Mesenchymal stem cell (in vitro differentiated cells and primary cell): ENCODE measurements around the gene SPTSSA.

Experiments
- DNase-seq: peaks from one replicate; pipeline ENCODE4 v3.0.0-alpha.2; 2013
- H2AFZ ChIP-seq: one replicate; pipeline ENCODE4 v1.6.1; 2013; ENCODE audit warnings: low read depth, mild to moderate bottlenecking, control low read depth, inconsistent platforms, low read length, moderate library complexity
- H2AK5ac ChIP-seq: 2 replicates; pipeline ENCODE4 v1.6.1; 2013; ENCODE audit warnings: low read length, moderate library complexity, mild to moderate bottlenecking, inconsistent platforms; ENCODE audit not compliant: severe bottlenecking
- H2BK120ac ChIP-seq: one replicate; pipeline ENCODE4 v1.6.1; 2013; ENCODE audit warnings: low read depth, mild to moderate bottlenecking, inconsistent platforms, low read length, moderate library complexity
- H2BK12ac ChIP-seq, 2 experiments: one replicate each; pipeline ENCODE4 v1.6.1; 2013; ENCODE audit warnings: inconsistent platforms in 2 of 2, low read length in 2 of 2, mild to moderate bottlenecking in 2 of 2, moderate library complexity in 2 of 2, control low read depth in 1 of 2
- H2BK15ac ChIP-seq: one replicate; pipeline ENCODE4 v1.6.1; 2013; ENCODE audit warnings: mild to moderate bottlenecking, low read depth, inconsistent platforms; ENCODE audit not compliant: poor library complexity, severe bottlenecking
- H2BK5ac ChIP-seq: 2 replicates; pipeline ENCODE4 v1.6.1; 2013; ENCODE audit warnings: low read depth, mild to moderate bottlenecking, low read length, control low read depth, inconsistent platforms; ENCODE audit not compliant: poor library complexity, severe bottlenecking
- H3K14ac ChIP-seq, 2 experiments: one replicate each; pipeline ENCODE4 v1.6.1; 2013; ENCODE audit warnings: inconsistent platforms in 2 of 2, low read length in 2 of 2, control low read depth in 1 of 2, mild to moderate bottlenecking in 1 of 2, moderate library complexity in 1 of 2
- H3K18ac ChIP-seq, 2 experiments: one replicate each; pipeline ENCODE4 v1.6.1; 2013; ENCODE audit warnings: inconsistent platforms in 2 of 2, low read length in 2 of 2, control low read depth in 1 of 2, low read depth in 1 of 2, mild to moderate bottlenecking in 1 of 2
- H3K23ac ChIP-seq, 2 experiments: one replicate each; pipeline ENCODE4 v1.6.1; 2013; ENCODE audit warnings: inconsistent platforms in 2 of 2, low read length in 2 of 2, mild to moderate bottlenecking in 2 of 2, moderate library complexity in 2 of 2, control low read depth in 1 of 2
- H3K27ac ChIP-seq: 2 replicates; pipeline ENCODE4 v1.5.1; 2013; ENCODE audit warnings: mild to moderate bottlenecking, moderate library complexity, low read length, control low read depth, inconsistent platforms; ENCODE audit not compliant: poor library complexity, severe bottlenecking
- H3K27me3 ChIP-seq, 2 experiments: 2 replicates each; pipeline versions ENCODE4 v1.6.1 to v1.7.0; 2013; ENCODE audit warnings: low read length in 2 of 2, mild to moderate bottlenecking in 2 of 2, moderate library complexity in 2 of 2, control low read depth in 1 of 2, inconsistent platforms in 1 of 2; ENCODE audit not compliant: control insufficient read depth in 1 of 2, insufficient read depth in 1 of 2
- H3K36me3 ChIP-seq, 2 experiments: 2 replicates each; pipeline versions ENCODE4 v1.6.1 to v1.7.0; 2013; ENCODE audit warnings: low read length in 2 of 2, control low read depth in 1 of 2, inconsistent platforms in 1 of 2, low read depth in 1 of 2, mild to moderate bottlenecking in 1 of 2; ENCODE audit not compliant: insufficient read depth in 2 of 2, control insufficient read depth in 1 of 2
- H3K4ac ChIP-seq, 2 experiments: one replicate each; pipeline ENCODE4 v1.6.1; 2013; ENCODE audit warnings: inconsistent platforms in 2 of 2, low read length in 2 of 2, mild to moderate bottlenecking in 2 of 2, moderate library complexity in 2 of 2, control low read depth in 1 of 2, low read depth in 1 of 2
- H3K4me1 ChIP-seq: 2 replicates; pipeline ENCODE4 v1.6.1; 2013; ENCODE audit warnings: low read depth, low read length, control low read depth; ENCODE audit not compliant: control insufficient read depth, insufficient read depth
- H3K4me2 ChIP-seq: 2 replicates; pipeline ENCODE4 v1.6.1; 2013; ENCODE audit warnings: low read length, mild to moderate bottlenecking, inconsistent platforms; ENCODE audit not compliant: poor library complexity, severe bottlenecking
- H3K4me3 ChIP-seq, 2 experiments: 2 replicates each; pipeline versions ENCODE4 v1.5.1 to v1.7.0; 2013; ENCODE audit warnings: low read length in 2 of 2, mild to moderate bottlenecking in 2 of 2, control low read depth in 1 of 2, low read depth in 1 of 2; ENCODE audit not compliant: insufficient read depth in 1 of 2
- H3K79me1 ChIP-seq: replicated peaks from 2 replicates; pipeline ENCODE4 v1.6.1; 2013; ENCODE audit warnings: mild to moderate bottlenecking, control low read depth, low read length, inconsistent platforms; ENCODE audit not compliant: poor library complexity, severe bottlenecking
- H3K9ac ChIP-seq: 2 replicates; pipeline ENCODE4 v1.7.0; 2013; ENCODE audit warnings: mild to moderate bottlenecking, low read length, moderate library complexity
- H3K9me3 ChIP-seq: 2 replicates; pipeline ENCODE4 v1.7.0; 2013; ENCODE audit warnings: mild to moderate bottlenecking, low read length; ENCODE audit not compliant: control insufficient read depth
- H4K8ac ChIP-seq: one replicate; pipeline ENCODE4 v1.6.1; 2013; ENCODE audit warnings: inconsistent platforms, mild to moderate bottlenecking, low read length, moderate library complexity
- H4K91ac ChIP-seq: one replicate; pipeline ENCODE4 v1.6.1; 2013; ENCODE audit warnings: mild to moderate bottlenecking, low read length, inconsistent platforms
- WGBS: methylation state at CpG from one replicate; pipeline ENCODE4 v1.1.7; 2013; ENCODE audit warnings: mixed read lengths; 5-methylcytosine and 5-hydroxymethylcytosine counted together

The SPTSSA gene

GRCh38 chr14:34488528-34488927 is 26.5 kb upstream of the SPTSSA start:
- H3K4me2 ChIP-seq = no peak overlapping the region
- no peak overlapping the region for H4K8ac ChIP-seq
- H3K23ac ChIP-seq = no peak overlapping the region
- WGBS = 98% methylated on average over 3 of the region's 7 CpGs
- H2BK15ac ChIP-seq = no peak overlapping the region
- no peaks in the 10 kb centered on the region for H3K36me3 ChIP-seq
- H3K9ac ChIP-seq = no peak overlapping the region
- no peak overlapping the region for H2BK5ac ChIP-seq
- no peaks in the 10 kb centered on the region for H3K4me1 ChIP-seq
- H3K79me1 ChIP-seq = no peaks in the 10 kb centered on the region
- H2AFZ ChIP-seq = no peak overlapping the region
- H3K9me3 ChIP-seq = no peaks in the 10 kb centered on the region
- H2BK120ac ChIP-seq = no peak overlapping the region
- H3K27ac ChIP-seq = no peak overlapping the region
- no peak for DNase-seq
- H3K4ac ChIP-seq = no peak overlapping the region
- H2AK5ac ChIP-seq = no peak overlapping the region
- H3K4me3 ChIP-seq = no peak overlapping the region
- H3K14ac ChIP-seq = no peak overlapping the region
- H3K18ac ChIP-seq = no peak overlapping the region
- H2BK12ac ChIP-seq = no peak overlapping the region
- no peaks in the 10 kb centered on the region for H3K27me3 ChIP-seq
- no peak overlapping the region for H4K91ac ChIP-seq

- no peaks in the 10 kb centered on the region for H3K36me3 ChIP-seq
- H3K27me3 ChIP-seq = no peaks in the 10 kb centered on the region
- no peak overlapping the region for H2BK12ac ChIP-seq
- no peak overlapping the region for H3K9ac ChIP-seq
- no peak overlapping the region for H2AK5ac ChIP-seq
- H3K14ac ChIP-seq = no peak overlapping the region
- no peak overlapping the region for H3K27ac ChIP-seq
- 95% methylated on average over 1 of the region's 1 CpG for WGBS
- no peak overlapping the region for H3K4ac ChIP-seq
- no peak overlapping the region for H2BK5ac ChIP-seq
- no peaks in the 10 kb centered on the region for H3K79me1 ChIP-seq
- no peak overlapping the region for H2BK120ac ChIP-seq
- H3K4me1 ChIP-seq = no peaks in the 10 kb centered on the region
- no peak overlapping the region for H3K23ac ChIP-seq
- H2BK15ac ChIP-seq = no peak overlapping the region
- no peak overlapping the region for H4K91ac ChIP-seq
- H2AFZ ChIP-seq = no peak overlapping the region
- DNase-seq = no peak
- no peak overlapping the region for H3K18ac ChIP-seq
- H3K9me3 ChIP-seq = no peaks in the 10 kb centered on the region
- H3K4me3 ChIP-seq = no peak overlapping the region
- H3K4me2 ChIP-seq = no peak overlapping the region
- H4K8ac ChIP-seq = no peak overlapping the region
Observed at GRCh38 chr14:34484726-34485125, 22.7 kb upstream of the SPTSSA start.

- Histone ChIP-seq H3K9me3 (no peaks in the 10 kb centered on the region), H3K27ac (no peak overlapping the region), H3K36me3 (no peaks in the 10 kb centered on the region), H2BK120ac (no peak overlapping the region), H3K79me1 (no peaks in the 10 kb centered on the region), H3K4me3 (no peak overlapping the region), H3K18ac (no peak overlapping the region), H2BK12ac (no peak overlapping the region), H3K14ac (no peak overlapping the region), H4K91ac (no peak overlapping the region), H2AK5ac (no peak overlapping the region), H3K4me1 (no peaks in the 10 kb centered on the region), H3K23ac (no peak overlapping the region), H3K27me3 (no peaks in the 10 kb centered on the region), H3K4ac (no peak overlapping the region), H2BK15ac (no peak overlapping the region), H3K9ac (no peak overlapping the region), H2AFZ (no peak overlapping the region), H2BK5ac (no peak overlapping the region), H3K4me2 (no peak overlapping the region), H4K8ac (no peak overlapping the region)
- 96% methylated on average over 2 of the region's 2 CpGs for WGBS
- no peak for DNase-seq
Observed at GRCh38 chr14:34482463-34482862, 20.4 kb upstream of the SPTSSA start.

GRCh38 chr14:34479694-34480093 is 17.7 kb upstream of the SPTSSA start:
- Histone ChIP-seq H3K9me3 (no peaks in the 10 kb centered on the region), H3K4me3 (no peak overlapping the region), H3K4ac (no peak overlapping the region), H2BK5ac (no peak overlapping the region), H3K14ac (no peak overlapping the region), H3K79me1 (no peaks in the 10 kb centered on the region), H3K23ac (no peak overlapping the region), H3K36me3 (no peaks in the 10 kb centered on the region), H2BK15ac (no peak overlapping the region), H2AK5ac (no peak overlapping the region), H4K8ac (no peak overlapping the region), H3K27ac (no peak overlapping the region), H3K18ac (no peak overlapping the region), H2AFZ (no peak overlapping the region), H3K4me2 (no peak overlapping the region), H3K4me1 (no peaks in the 10 kb centered on the region), H3K9ac (no peak overlapping the region), H3K27me3 (no peaks in the 10 kb centered on the region), H2BK120ac (no peak overlapping the region), H4K91ac (no peak overlapping the region), H2BK12ac (no peak overlapping the region)
- DNase-seq = no peak
- 96% methylated on average over 3 of the region's 4 CpGs for WGBS
